K562 (cell line): ENCODE data around the gene TBRG4. TPM values are rescaled to one million over a fixed set of nuclear protein-coding genes. Genes with fewer than 3 reads are reported as not detected.

Experiments
- ATF1 ChIP-seq, 2 experiments: fragments of 450-650 bp in 1 of 2; IDR thresholded peaks; 2 replicates each; pipeline ENCODE4 v1.6.1; 2016; ENCODE audit warnings: missing compliant biosample characterization in 1 of 2, missing genetic modification characterization in 1 of 2
- COPS2 ChIP-seq: fragments of 450-650 bp; conservative IDR thresholded peaks from 2 replicates; pipeline ENCODE4 v1.6.1; 2016; ENCODE audit warnings: mild to moderate bottlenecking, moderate library complexity
- CXXC5 ChIP-seq: fragments of 250-450 bp; sonication (Bioruptor Pico); IDR thresholded peaks from 2 replicates; pipeline ENCODE4 v1.8.0; 2022; ENCODE audit warnings: inconsistent platforms, mild to moderate bottlenecking, moderate library complexity
- ELF4 ChIP-seq: fragments of 450-650 bp; formaldehyde crosslinking; IDR thresholded peaks from 2 replicates; pipeline ENCODE4 v1.4.0; 2022; ENCODE audit warnings: missing genetic modification characterization
- FOXM1 ChIP-seq, 2 experiments: fragments of 450-650 bp in 1 of 2; sonication (generic) in 1 of 2; formaldehyde crosslinking in 1 of 2; IDR thresholded peaks; 2 replicates each; pipeline versions ENCODE4 v1.6.1 to v1.9.0; 2017 to 2022; ENCODE audit warnings: low read depth in 2 of 2, mild to moderate bottlenecking in 2 of 2, missing genetic modification reagents in 1 of 2, moderate library complexity in 1 of 2
- HSF4 ChIP-seq: fragments of 250-450 bp; sonication (Bioruptor Pico); IDR thresholded peaks from 2 replicates; pipeline ENCODE4 v2.1.2; 2022; ENCODE audit warnings: mild to moderate bottlenecking, moderate library complexity, borderline replicate concordance
- KDM4B ChIP-seq, 2 experiments: fragments of 450-650 bp in 1 of 2; sonication (generic) in 1 of 2; IDR thresholded peaks; 2 replicates each; pipeline ENCODE4 v1.6.1; 2016 to 2017; ENCODE audit warnings: borderline replicate concordance in 2 of 2, antibody characterized with exemption in 1 of 2, low read depth in 1 of 2, mild to moderate bottlenecking in 1 of 2
- MBD2 ChIP-seq: sonication (generic); IDR thresholded peaks from 2 replicates; pipeline ENCODE4 v1.6.1; 2016; ENCODE audit warnings: low read depth, borderline replicate concordance
- MYNN ChIP-seq, 2 experiments: sonication (generic); formaldehyde crosslinking in 1 of 2; IDR thresholded peaks; 2 replicates each; pipeline versions ENCODE4 v1.5.0 to v1.6.1; 2016 to 2020; ENCODE audit warnings: antibody characterized with exemption in 1 of 2, missing genetic modification reagents in 1 of 2
- NBN ChIP-seq: fragments of 450-650 bp; IDR thresholded peaks from 2 replicates; pipeline ENCODE4 v1.6.1; 2016; ENCODE audit warnings: low read depth, mild to moderate bottlenecking
- NCOR1 ChIP-seq: fragments of 450-650 bp; IDR thresholded peaks from 2 replicates; pipeline ENCODE4 v1.6.1; 2016; ENCODE audit warnings: mild to moderate bottlenecking, moderate library complexity
- NFE2L1 ChIP-seq: fragments of 450-650 bp; IDR thresholded peaks from 2 replicates; pipeline ENCODE4 v1.6.1; 2016; ENCODE audit warnings: missing genetic modification characterization, low read depth, mild to moderate bottlenecking, missing compliant biosample characterization, moderate library complexity, borderline replicate concordance
- NFYB ChIP-seq: IDR thresholded peaks from 2 replicates; pipeline ENCODE4 v1.6.1; 2011; ENCODE audit warnings: mild to moderate bottlenecking, moderate library complexity; ENCODE audit not compliant: insufficient read length; ENCODE audit errors: extremely low read depth
- PCBP2 ChIP-seq: fragments of 200-400 bp; formaldehyde crosslinking; IDR thresholded peaks from 2 replicates; pipeline ENCODE4 v1.6.1; 2018; ENCODE audit warnings: low read length, low read depth, mild to moderate bottlenecking, moderate library complexity; ENCODE audit not compliant: poor library complexity, severe bottlenecking
- POLR2AphosphoS5 ChIP-seq: IDR thresholded peaks from 2 replicates; pipeline ENCODE4 v1.6.1; 2011; ENCODE audit warnings: mild to moderate bottlenecking, low read depth, low read length, moderate library complexity; ENCODE audit not compliant: control insufficient read depth, insufficient read depth
- POLR3G ChIP-seq: IDR thresholded peaks from 2 replicates; pipeline ENCODE4 v1.6.1; 2011; ENCODE audit not compliant: insufficient read length, insufficient replicate concordance; ENCODE audit errors: extremely low read depth
- SRSF1 ChIP-seq: fragments of 200-400 bp; formaldehyde crosslinking; IDR thresholded peaks from 2 replicates; pipeline ENCODE4 v1.6.1; 2017; ENCODE audit warnings: mild to moderate bottlenecking, low read depth, low read length, moderate library complexity
- VEZF1 ChIP-seq: fragments of 200-800 bp; sonication (Bioruptor generic); IDR thresholded peaks from 2 replicates; pipeline ENCODE4 v1.6.1; 2017; ENCODE audit warnings: missing genetic modification characterization, missing compliant biosample characterization
- ZBTB17 ChIP-seq: fragments of 450-650 bp; formaldehyde crosslinking; IDR thresholded peaks from 2 replicates; pipeline ENCODE4 v1.4.0; 2020; ENCODE audit warnings: mild to moderate bottlenecking
- ZNF184 ChIP-seq: sonication (generic); formaldehyde crosslinking; IDR thresholded peaks from 2 replicates; pipeline ENCODE4 v1.5.0; 2020; ENCODE audit warnings: missing genetic modification reagents
- ZNF384 ChIP-seq: IDR thresholded peaks from 2 replicates; pipeline ENCODE4 v1.6.1; 2012; ENCODE audit warnings: low read depth, low read length, improper control_type of control experiment
- ZNF551 ChIP-seq: fragments of 250-450 bp; sonication (Bioruptor Pico); IDR thresholded peaks from 2 replicates; pipeline ENCODE4 v1.5.0; 2021; ENCODE audit warnings: mild to moderate bottlenecking, moderate library complexity
- polyA plus RNA-seq, 8 experiments: library from polyadenylated mRNA; depleted of rRNA in 4 of 8; stranded (reverse) in 5 of 8; unstranded in 3 of 8; fragments of >200 nt; fragmentation: Nextera tagmentation in 2 of 8; fragmentation: Illumina TruSeq in 1 of 8; extraction: Ambion mirVana in 2 of 8; extraction: Trizol in 1 of 8; gene quantifications; 2 replicates each; pipeline versions ENCODE4 v1.2.1 to v1.2.3, GENCODE V29; 2011 to 2014; ENCODE audit warnings: inconsistent platforms in 1 of 8, missing spikeins in 1 of 8
- total RNA-seq, 7 experiments: library from RNA; depleted of rRNA in 6 of 7; stranded (reverse); fragments of >200 nt in 6 of 7; fragmentation: Illumina TruSeq in 2 of 7; extraction: Trizol in 2 of 7; gene quantifications; 2 replicates each; pipeline versions ENCODE4 v1.2.1 to v1.2.3, GENCODE V29; 2011 to 2021; ENCODE audit warnings: low replicate concordance in 1 of 7
- TF ChIP-seq, protein P1 (sequence below): fragments of 450-650 bp; IDR thresholded peaks from 2 replicates; pipeline ENCODE4 v1.6.1; 2017; ENCODE audit warnings: mild to moderate bottlenecking, moderate library complexity

The TBRG4 gene
- total and polyA plus RNA-seq, 9 of the 15 experiments (the other 6 are each of a cell fraction or from before 2014, with no cell fraction given), result 11.2 to 322 (median 216) TPM

GRCh38 chr7:45138433-45139267 lies 27.2 kb upstream of the TBRG4 start (continued):
- no peak for TF ChIP-seq POLR2AphosphoS5
- TF ChIP-seq MYNN (IDR thresholded peaks at IDR 0.05), result no peak
- TF ChIP-seq MYNN (CRISPR knock-in tag; IDR thresholded peaks at IDR 0.05), result no peak
- no peak for TF ChIP-seq POLR3G
- peak; percentile 41 for TF ChIP-seq NCOR1
- TF ChIP-seq NFYB, result no peak
- TF ChIP-seq PCBP2, result no peak
- no peak for TF ChIP-seq FOXM1 (IDR thresholded peaks at IDR 0.05; ENCODE audit: low read depth)
- TF ChIP-seq FOXM1 (CRISPR knock-in tag; IDR thresholded peaks at IDR 0.05; ENCODE audit: low read depth), result no peak
- no peak for TF ChIP-seq ZNF184 (CRISPR knock-in tag)
- no peak for TF ChIP-seq COPS2
- no peak for TF ChIP-seq NFE2L1 (tag)
- TF ChIP-seq CXXC5 (CRISPR knock-in tag), result peak; percentile 81
- peak; percentile 65; the same call in 1 of the 2 replicates for TF ChIP-seq ZNF384
- TF ChIP-seq SRSF1, result no peak
- peak; percentile 42; the same call in 1 of the 2 replicates for TF ChIP-seq MBD2
- TF ChIP-seq VEZF1 (CRISPR knock-in tag), result peak; percentile 30; the same call in 1 of the 2 replicates
- no peak for TF ChIP-seq KDM4B (IDR thresholded peaks at IDR 0.05; ENCODE audit: borderline replicate concordance in 2 of 2, low read depth in 1 of 2)
- TF ChIP-seq, protein P1, sequence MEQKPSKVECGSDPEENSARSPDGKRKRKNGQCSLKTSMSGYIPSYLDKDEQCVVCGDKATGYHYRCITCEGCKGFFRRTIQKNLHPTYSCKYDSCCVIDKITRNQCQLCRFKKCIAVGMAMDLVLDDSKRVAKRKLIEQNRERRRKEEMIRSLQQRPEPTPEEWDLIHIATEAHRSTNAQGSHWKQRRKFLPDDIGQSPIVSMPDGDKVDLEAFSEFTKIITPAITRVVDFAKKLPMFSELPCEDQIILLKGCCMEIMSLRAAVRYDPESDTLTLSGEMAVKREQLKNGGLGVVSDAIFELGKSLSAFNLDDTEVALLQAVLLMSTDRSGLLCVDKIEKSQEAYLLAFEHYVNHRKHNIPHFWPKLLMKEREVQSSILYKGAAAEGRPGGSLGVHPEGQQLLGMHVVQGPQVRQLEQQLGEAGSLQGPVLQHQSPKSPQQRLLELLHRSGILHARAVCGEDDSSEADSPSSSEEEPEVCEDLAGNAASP, result no peak
- TF ChIP-seq HSF4 (CRISPR knock-in tag), result no peak
- no peak; the same call in 1 of the 2 replicates for TF ChIP-seq ELF4 (CRISPR knock-in tag)
- no peak for TF ChIP-seq ZNF551
- 0 out of 2 replicates have a peak, but pooled peaks have one; percentile 37 for TF ChIP-seq NBN
- TF ChIP-seq ATF1 (CRISPR knock-in tag; IDR thresholded peaks at IDR 0.05), result no peak
- peak; percentile 70 for TF ChIP-seq ATF1 (tag; IDR thresholded peaks at IDR 0.05)
- peak; percentile 58; the same call in 1 of the 2 replicates for TF ChIP-seq ZBTB17 (CRISPR knock-in tag)
